Stimulated activated CD4-positive, alpha-beta T cell treated with anti-CD3 and anti-CD28 coated beads, Interleukin-1b, Interleukin-23, amount 100 ng/mL, for 48 hours (primary cell): Measurements from ENCODE around the gene GATA5.

Experiments
- DNase-seq: peaks from one replicate; pipeline ENCODE4 v3.0.0-alpha.2; 2020

Gene GATA5

DNA sequence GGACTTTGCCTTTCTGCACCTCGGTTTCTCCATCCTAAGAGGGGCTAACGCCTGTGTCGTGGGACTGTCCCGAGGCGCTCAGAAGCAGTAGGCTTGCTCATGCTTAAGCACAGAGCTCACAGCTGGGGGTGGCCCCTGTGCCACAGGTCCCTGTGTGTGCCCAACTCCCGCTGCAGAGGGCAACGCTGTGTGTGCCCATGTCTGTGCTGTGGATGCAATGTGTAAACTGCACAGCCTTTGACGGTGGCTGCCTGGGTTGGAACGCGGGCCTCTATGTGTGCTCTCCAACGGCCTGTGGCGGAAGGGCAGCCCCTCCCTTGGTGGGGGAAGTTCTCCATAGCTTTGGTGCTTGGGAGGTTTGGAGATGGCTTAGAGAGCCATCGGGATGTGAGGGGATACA is 10.7 kb upstream of the GATA5 start:
- no peak for DNase-seq

- DNase-seq, result no peak
These were observed 9.9 kb upstream of the GATA5 start for GRCh38 chr20:62485701-62486089.

DNA sequence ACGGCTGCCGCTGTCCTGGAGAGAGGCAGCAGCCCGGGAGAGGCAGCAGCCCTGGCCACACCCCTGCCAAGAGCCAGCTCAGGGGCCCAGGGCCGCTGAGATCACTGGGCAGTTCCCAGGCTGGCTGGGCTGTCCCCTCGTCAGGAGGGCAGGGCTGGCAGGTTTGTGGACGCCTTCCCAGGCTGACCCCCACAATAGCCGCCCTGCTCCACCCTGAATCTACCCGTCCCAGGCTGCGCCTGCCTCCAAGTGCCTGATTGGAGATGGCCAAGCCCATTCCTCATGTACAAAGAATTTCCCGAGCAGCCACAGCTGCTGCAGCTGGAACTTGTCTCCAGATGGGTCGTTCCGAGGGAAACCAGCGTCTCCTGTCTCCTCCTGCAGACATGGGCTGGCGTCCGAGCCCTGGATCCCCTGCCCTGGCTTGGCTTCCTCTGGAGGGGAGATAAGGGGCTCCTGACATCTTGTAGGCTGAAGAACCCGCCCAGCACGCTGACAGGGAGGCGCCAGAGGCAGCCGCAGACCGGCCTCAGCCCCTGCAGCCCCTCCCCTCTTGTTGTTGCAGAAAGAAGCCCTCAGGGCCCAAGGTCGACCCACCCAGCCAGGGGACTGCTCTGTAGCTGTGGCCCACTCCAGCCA is 9.4 kb upstream of the GATA5 start:
- DNase-seq, result no peak

GRCh38 chr20:62484478-62484877 is 8.7 kb upstream of the GATA5 start:
- no peak for DNase-seq

GRCh38 chr20:62483613-62484458 is 8.0 kb upstream of the GATA5 start:
- no peak for DNase-seq

- DNase-seq, result no peak
These were observed 7.2 kb upstream of the GATA5 start for GRCh38 chr20:62482974-62483373.

GRCh38 chr20:62482146-62482809 is 6.5 kb upstream of the GATA5 start:
- no peak for DNase-seq

DNA sequence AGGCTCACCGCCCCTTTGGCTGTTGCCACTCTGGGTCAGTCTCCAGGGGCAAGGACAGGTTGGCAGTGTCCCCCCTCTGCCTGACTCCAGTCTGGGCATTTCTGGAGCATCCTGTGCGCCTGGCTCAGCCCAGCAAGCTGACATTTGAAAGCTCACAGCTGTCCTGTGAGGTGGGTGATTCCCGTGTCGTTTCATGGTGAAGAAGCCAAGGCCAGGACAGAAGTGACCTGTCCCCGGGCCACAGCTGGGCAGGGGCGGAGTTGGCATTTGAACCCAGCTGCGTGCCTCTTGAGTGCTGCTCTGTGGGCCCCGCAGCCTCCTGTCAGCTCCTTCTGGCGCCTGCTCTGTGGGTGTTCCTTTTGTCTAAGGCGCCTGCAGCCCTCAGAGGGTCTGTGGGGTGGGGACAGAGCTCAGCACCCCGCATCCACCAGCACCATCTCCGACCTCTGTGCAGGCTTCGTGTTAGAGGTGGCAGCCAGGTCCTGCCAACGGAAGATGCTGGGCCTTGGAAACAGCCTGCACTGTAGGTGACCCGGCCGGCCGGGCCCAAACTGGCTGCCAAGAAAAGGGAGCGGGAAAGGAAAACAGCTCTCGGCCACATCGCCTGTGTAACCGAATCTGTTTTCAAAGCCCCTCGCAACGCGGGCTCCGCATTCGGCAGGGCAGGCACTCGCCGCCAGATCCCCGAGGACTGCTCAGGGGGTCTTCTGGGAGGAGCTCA is 5.8 kb upstream of the GATA5 start:
- no peak for DNase-seq

DNA sequence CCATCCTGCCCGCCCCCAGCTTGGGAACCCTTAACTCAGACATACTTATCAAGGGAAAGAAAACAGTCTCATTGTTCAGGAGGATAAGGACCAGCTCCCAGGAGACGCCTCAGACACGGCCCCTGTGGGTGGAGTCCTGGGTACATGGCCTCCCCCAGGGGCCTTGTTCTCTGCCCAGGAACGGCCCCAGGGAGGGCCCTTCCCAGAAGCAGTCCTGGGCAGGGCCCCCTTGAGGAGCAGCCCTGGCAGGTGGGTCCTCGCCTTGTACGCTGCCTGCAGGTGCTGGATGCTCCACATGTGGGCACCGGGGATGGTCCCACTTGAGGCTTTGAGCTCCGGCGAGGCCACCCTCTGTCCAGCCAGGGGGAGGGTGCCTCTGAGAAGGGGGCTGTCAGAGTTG is 4.5 kb upstream of the GATA5 start:
- DNase-seq, result no peak

- DNase-seq, result no peak
These were observed 3.9 kb upstream of the GATA5 start for GRCh38 chr20:62479656-62480055.

- DNase-seq, result no peak
These were observed 3.4 kb upstream of the GATA5 start for GRCh38 chr20:62479156-62479555.

- no peak for DNase-seq
These were observed 2.1 kb upstream of the GATA5 start for GRCh38 chr20:62477669-62478455.

GRCh38 chr20:62476056-62476838 is 452 bp upstream of the GATA5 start:
- DNase-seq, result no peak

- DNase-seq, result no peak
These were observed 596 bp downstream of the GATA5 start for GRCh38 chr20:62475027-62475771.

DNA sequence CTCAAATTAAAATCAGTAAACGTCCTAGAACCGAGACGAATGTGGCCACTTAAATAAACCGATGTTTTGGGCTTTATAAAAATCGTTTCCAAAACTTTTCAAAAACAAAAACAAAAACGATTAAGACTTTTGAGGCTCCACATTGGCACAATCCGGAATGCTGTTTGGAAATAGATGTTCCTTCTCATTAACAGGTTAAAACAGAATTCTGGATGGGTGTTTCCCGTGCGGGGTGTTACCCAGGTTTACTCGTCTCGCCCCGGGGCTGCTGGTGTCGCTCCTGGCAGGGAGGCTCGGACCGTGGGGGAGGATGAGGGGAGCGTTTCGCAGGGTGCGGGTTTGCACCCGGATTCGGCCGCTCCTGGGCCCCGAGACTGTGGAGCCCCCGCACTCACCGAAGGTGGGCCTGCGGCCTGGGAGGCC is 1.2 kb downstream of the GATA5 start:
- no peak for DNase-seq

GRCh38 chr20:62473717-62474603 is 1.8 kb downstream of the GATA5 start:
- no peak for DNase-seq

GRCh38 chr20:62472941-62473585 is 2.7 kb downstream of the GATA5 start:
- no peak for DNase-seq

- DNase-seq, result no peak
These were observed 3.5 kb downstream of the GATA5 start for GRCh38 chr20:62472138-62472940.
